Stimulated activated CD4-positive, alpha-beta T cell treated with anti-CD3 and anti-CD28 coated beads, Interleukin-4, amount 100 ng/mL, for 4 hours (primary cell): Measurements from ENCODE around the gene AGBL1.
A peak's percentile ranks its signal among the peaks of the same experiment; 100 is the strongest.

Experiments
- DNase-seq, 2 experiments: peaks; one replicate each; pipeline ENCODE4 v3.0.0-alpha.2; 2020

Gene AGBL1

DNA sequence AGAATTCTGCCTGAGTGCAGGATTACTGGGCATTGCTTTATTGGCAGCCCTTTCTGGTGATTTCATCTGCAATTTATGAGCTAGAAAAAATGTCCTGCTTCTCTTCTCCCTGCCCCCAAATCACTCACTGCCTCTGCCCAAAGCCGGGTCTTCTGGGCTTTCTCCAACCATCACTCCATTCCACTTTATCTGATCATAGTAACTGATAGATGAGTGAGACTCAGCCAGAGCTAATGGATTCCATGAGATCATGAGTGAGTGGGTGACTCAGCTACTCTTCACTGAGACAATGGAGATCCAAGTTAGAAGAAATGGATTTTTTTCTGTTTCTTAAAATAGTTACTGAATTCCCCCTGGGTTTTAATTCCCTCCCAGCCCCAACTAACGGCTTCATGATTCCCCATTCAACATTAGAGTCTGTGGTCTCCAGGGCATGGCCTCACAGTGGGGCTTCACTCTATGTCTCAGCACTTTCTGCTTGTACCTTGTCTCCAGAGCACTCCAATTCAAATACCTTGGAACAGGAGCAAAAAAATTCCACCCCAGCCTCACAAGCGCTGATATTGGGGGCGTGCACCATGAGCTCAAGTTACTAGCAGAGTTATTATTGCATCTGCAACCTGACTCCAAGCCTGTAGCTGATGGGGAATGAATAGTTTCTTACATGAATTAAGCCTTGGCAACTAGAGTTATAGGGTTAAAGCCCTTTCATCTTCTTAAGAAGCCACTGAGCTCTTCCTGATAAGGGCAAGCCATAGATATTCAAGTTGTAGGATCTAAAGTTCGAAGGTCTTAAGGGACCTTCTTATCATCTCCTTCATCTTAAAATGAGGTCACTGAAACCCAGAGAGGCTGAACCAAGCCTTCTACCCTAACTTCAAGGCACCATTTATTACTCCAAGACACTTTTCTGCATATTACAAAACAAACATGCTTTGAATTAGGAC, 85.9 kb downstream of the AGBL1 start:
- no peak for DNase-seq

DNA sequence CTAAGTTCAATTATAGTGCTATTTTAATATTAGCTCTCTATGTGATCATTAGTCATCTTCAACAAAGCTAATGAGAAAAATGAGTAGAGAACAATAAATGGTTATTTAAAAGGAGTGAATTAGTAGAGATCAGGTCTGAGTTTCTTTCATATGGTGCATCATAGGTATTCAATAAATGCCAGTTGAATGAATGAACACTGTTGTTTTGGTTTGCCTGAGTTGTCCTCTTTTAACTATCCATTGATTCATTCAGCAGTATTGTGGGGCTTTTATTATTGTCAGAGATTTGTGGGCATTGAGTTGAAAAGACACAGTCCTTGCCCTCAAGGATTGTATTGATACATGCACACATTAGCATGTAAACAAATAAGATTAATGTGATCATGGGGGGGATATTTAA, 88.2 kb downstream of the AGBL1 start:
- no peak for DNase-seq

GRCh38 chr15:86178845-86179244, 99.2 kb downstream of the AGBL1 start:
- no peak for DNase-seq

GRCh38 chr15:86183596-86184491, 104.2 kb downstream of the AGBL1 start:
- peak; percentile 5 to 7 for DNase-seq

- DNase-seq: no peak
These were observed 114.2 kb downstream of the AGBL1 start for GRCh38 chr15:86193716-86194380.

DNA sequence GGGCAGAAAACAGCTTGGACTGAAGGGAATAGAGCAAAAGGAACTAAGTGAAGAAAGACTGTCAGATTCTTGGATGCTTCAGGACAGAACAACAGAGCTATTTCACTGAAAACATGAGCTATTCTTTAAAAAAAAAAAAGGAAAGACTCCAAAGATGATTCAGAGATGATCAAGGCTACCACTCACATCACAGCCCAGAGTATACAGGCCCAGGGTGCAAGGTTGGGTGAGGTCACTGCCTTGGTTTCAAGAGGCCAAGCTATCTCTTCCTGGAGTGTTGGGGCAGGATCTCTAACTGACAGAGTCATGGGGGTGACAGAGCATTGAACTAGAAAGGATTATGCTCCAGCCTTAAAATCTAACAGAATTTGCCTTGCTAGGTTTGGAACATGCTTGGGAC, 118.1 kb downstream of the AGBL1 start:
- no peak for DNase-seq

DNA sequence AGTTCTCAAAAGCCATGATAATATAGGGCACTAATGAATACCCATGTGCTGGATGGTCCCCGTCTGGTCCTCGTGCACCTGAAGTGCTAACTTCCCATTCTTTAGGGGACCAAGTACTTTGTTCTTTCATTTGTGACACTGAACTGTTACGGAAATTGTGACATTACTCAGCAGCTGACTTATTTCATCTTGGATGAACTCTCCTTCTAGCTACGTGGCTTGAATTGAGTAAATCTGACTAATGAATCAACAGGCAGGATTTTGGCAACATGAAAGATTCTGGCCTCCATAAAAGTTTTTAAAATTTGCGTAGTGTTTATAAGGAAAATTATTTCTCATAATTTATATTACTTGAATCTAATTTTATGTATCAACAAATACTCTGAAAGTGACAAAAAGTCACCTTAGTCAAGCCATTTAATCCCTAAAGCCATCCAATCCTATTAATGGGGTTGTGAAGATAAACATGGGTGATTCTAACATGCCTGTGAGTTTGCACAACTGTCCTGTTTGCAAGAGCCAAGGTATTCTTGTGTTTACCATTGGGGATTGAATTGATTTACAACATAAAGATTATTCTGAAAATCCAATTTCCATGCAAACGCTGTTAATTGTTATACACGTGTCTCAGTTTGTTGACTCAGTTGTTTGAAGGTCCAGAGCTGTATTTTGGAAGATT, 119.9 kb downstream of the AGBL1 start:
- DNase-seq: no peak

- no peak for DNase-seq
These were observed 121.8 kb downstream of the AGBL1 start for GRCh38 chr15:86201313-86202008.

DNA sequence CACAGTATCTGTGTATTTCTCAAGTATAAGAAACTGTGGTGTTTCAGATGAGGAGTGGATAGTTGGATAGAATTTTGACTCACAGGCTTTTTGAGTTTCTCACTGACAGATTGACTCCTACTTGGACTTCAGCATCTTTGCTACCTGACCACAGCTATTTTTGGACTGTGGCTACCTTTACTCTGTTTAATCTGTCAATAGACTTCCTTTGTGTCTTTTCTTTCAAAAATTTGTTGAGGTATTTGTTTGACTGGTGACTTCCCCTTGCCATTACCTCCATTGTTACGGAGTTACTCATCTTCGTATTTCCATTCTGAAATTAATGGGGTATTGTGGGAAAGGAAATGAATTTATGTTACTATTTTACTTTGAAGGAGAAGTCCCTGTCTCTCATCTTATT, 123.8 kb downstream of the AGBL1 start:
- no peak for DNase-seq

GRCh38 chr15:86205096-86205495, 125.4 kb downstream of the AGBL1 start:
- DNase-seq: no peak

- no peak for DNase-seq
These were observed 133.7 kb downstream of the AGBL1 start for GRCh38 chr15:86213420-86213819.

DNA sequence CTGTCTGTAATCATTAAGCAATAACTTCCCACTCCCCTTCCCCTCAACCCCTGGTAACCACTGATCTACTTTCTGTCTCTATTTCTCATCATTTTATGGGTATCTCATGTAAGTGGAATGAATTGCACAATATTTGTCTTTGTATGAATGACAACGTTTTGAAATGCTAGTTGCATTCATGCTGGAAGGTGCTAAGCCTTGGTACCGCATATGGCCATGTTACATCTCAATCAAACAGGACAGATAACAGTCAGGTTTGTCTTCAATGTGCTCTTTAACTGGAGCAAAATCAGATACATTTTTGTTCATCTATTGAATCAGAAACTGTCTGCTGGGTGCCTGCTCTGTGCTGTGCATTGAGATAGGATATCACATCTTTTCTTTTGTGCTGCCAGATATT, 134.2 kb downstream of the AGBL1 start:
- DNase-seq: no peak

DNA sequence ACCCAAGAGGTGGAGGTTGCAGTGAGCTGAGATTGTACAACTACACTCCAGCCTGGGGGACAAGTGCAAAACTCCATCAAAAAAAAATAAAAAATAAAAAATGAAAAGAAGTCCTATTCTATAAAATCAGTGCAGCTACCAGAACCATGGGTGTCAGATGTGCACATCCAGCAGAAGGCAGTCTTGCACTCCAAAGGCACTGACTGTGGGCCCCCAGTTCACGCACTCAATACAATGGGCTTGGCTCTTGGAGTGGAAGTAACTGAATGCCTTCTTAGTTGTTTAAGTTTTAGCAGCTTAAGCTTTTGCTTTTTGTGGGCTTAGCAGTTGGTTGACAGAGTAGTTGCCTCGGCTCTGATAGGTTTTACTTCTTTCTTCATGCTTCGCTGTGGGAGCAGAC, 141.4 kb downstream of the AGBL1 start:
- DNase-seq: no peak

GRCh38 chr15:86229306-86229705, 149.6 kb downstream of the AGBL1 start:
- no peak for DNase-seq

- DNase-seq: no peak
These were observed 150.3 kb downstream of the AGBL1 start for GRCh38 chr15:86229936-86230335.

GRCh38 chr15:86231864-86232721, 152.4 kb downstream of the AGBL1 start:
- peak in 1 of 2 experiments; percentile 7 for DNase-seq

DNA sequence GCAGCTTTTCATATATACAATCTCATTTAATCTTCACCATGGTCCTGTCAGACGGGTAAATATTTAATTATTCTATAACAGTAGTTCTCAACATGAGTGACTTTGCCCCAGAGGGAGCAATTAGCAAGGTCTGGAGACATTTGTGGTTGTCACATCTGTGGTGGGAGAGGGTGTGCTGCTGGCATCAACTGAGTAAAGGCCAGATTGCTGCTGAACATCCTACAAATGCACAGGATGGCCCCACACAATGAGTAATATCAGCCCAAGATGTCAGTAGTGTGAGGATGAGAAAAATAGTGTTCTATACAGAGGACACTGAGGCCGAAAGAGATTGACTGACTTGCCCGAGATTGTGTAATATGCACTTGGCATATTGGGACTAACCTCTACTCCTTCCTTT, 156.0 kb downstream of the AGBL1 start:
- DNase-seq: no peak

- no peak for DNase-seq
These were observed 156.9 kb downstream of the AGBL1 start for GRCh38 chr15:86236356-86237110.

DNA sequence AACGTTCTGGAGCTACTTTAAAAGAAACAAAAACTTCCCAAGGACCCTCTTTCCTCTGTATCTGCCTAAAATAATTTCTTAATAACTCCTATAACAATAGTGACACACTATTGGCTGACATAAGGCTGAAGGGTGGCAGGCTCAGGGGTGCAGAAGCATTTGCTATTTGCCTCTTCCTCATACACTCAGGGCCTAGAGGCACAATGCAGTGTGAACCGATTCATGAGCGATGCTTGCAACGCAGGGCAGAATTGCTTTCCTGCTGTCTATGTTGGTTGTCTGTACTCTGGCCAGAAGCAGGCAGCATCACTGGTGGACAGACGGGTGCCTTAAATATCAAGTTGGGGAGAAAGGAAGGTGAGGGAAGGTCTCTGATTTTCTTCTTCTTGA, 157.4 kb downstream of the AGBL1 start:
- DNase-seq: no peak
